H1 (cell line): ENCODE results near the gene ORC5. TPM values are rescaled to one million over a fixed set of nuclear protein-coding genes. Genes with fewer than 3 reads are reported as not detected.

Experiments used
- CTCF ChIA-PET: fragments of 300-600 bp; sonication (Branson Sonifier 250); formaldehyde crosslinking; loops from one replicate; lab custom pipeline; 2021; ENCODE audit not compliant: partially characterized antibody; lab: Charles Lee
- POLR2A ChIA-PET: fragments of 300-600 bp; sonication (Branson Sonifier 250); formaldehyde crosslinking; loops from one replicate; lab custom pipeline; 2021; ENCODE audit warnings: inconsistent platforms; ENCODE audit not compliant: partially characterized antibody; lab: Charles Lee
- DNase-seq, 2 experiments: peaks; one replicate each; pipeline versions ENCODE4 v3.0.0 to v3.0.0-alpha.2; 2010 to 2022; ENCODE audit warnings: low spot score in 2 of 2, low read depth in 1 of 2, mixed read lengths in 1 of 2
- FAIRE-seq: peaks from 2 replicates; lab custom pipeline; 2011; peaks lifted over from hg19 to GRCh38; lab: Jason Lieb, UNC
- H2AFZ ChIP-seq: 2 replicates; pipeline ENCODE4 v1.8.1; 2012; ENCODE audit warnings: low read length, inconsistent platforms
- H2AK5ac ChIP-seq: 2 replicates; pipeline ENCODE4 v1.6.1; 2013; ENCODE audit warnings: low read depth, low read length
- H2BK120ac ChIP-seq: replicated peaks from 2 replicates; pipeline ENCODE3; 2013; ENCODE audit warnings: low read depth, low read length, inconsistent platforms
- H2BK12ac ChIP-seq: 2 replicates; pipeline ENCODE4 v1.6.1; 2013; ENCODE audit warnings: low read depth, low read length
- H2BK15ac ChIP-seq: 2 replicates; pipeline ENCODE4 v1.6.1; 2013; ENCODE audit warnings: low read length
- H2BK20ac ChIP-seq: 2 replicates; pipeline ENCODE4 v1.6.1; 2013; ENCODE audit warnings: low read length
- H2BK5ac ChIP-seq: 2 replicates; pipeline ENCODE4 v1.6.1; 2013; ENCODE audit warnings: low read depth, low read length
- H3K14ac ChIP-seq: 2 replicates; pipeline ENCODE4 v1.6.1; 2013; ENCODE audit warnings: inconsistent platforms; ENCODE audit not compliant: insufficient read length
- H3K18ac ChIP-seq: 2 replicates; pipeline ENCODE4 v1.6.1; 2013; ENCODE audit warnings: low read length; ENCODE audit errors: extremely low read depth
- H3K23ac ChIP-seq: 2 replicates; pipeline ENCODE4 v1.6.1; 2013; ENCODE audit warnings: inconsistent platforms; ENCODE audit not compliant: insufficient read length
- H3K23me2 ChIP-seq: 2 replicates; pipeline ENCODE4 v1.6.1; 2013; ENCODE audit warnings: low read depth, low read length
- H3K27ac ChIP-seq: 2 replicates; pipeline ENCODE4 v1.6.1; 2011; ENCODE audit warnings: low read depth, low read length, inconsistent platforms
- H3K27me3 ChIP-seq, 4 experiments: replicated peaks in 1 of 4; 1 replicate in 1 of 4; 2 replicates in 3 of 4; pipeline versions ENCODE4 v1.6.1 to v1.8.1; 2011 to 2013; ENCODE audit warnings: low read length in 3 of 4, mild to moderate bottlenecking in 3 of 4, inconsistent platforms in 2 of 4, mixed read lengths in 2 of 4, moderate library complexity in 1 of 4; ENCODE audit not compliant: control insufficient read depth in 3 of 4, insufficient read depth in 3 of 4; ENCODE audit errors: extremely low read depth in 1 of 4
- H3K36me3 ChIP-seq, 4 experiments: 2 replicates each; pipeline versions ENCODE4 v1.6.1 to v1.8.1; 2011 to 2013; ENCODE audit warnings: mild to moderate bottlenecking in 4 of 4, low read length in 3 of 4, moderate library complexity in 2 of 4, control low read depth in 1 of 4, inconsistent platforms in 1 of 4; ENCODE audit not compliant: insufficient read depth in 4 of 4, control insufficient read depth in 2 of 4
- H3K4ac ChIP-seq: replicated peaks from 2 replicates; pipeline ENCODE3; 2013; ENCODE audit warnings: low read length, low read depth, mixed read lengths, inconsistent platforms; ENCODE audit not compliant: insufficient read length
- H3K4me1 ChIP-seq, 4 experiments: replicated peaks in 1 of 4; 1 replicate in 1 of 4; 2 replicates in 3 of 4; pipeline versions ENCODE4 v1.6.1 to v1.8.1; 2011 to 2013; ENCODE audit warnings: low read length in 3 of 4, inconsistent platforms in 2 of 4, mixed read lengths in 1 of 4; ENCODE audit not compliant: insufficient read depth in 4 of 4, control insufficient read depth in 3 of 4
- H3K4me2 ChIP-seq, 2 experiments: 2 replicates each; pipeline versions ENCODE4 v1.6.1 to v1.8.1; 2011 to 2013; ENCODE audit warnings: low read depth in 2 of 2, low read length in 2 of 2, control low read depth in 1 of 2, inconsistent platforms in 1 of 2, mild to moderate bottlenecking in 1 of 2; ENCODE audit not compliant: insufficient read depth in 1 of 2
- H3K4me3 ChIP-seq, 4 experiments: fragments of 200-600, 300-600 bp in 1 of 4; sonication (generic), shearing (Covaris generic), sonication (Bioruptor Twin) in 1 of 4; 2 replicates each; pipeline versions ENCODE4 v1.5.1 to v1.8.1; 2011 to 2016; ENCODE audit warnings: low read length in 4 of 4, low read depth in 3 of 4, control low read depth in 2 of 4, inconsistent platforms in 2 of 4, mild to moderate bottlenecking in 2 of 4, mixed read lengths in 1 of 4, moderate library complexity in 1 of 4; ENCODE audit not compliant: insufficient read depth in 2 of 4; ENCODE audit errors: extremely low read depth in 1 of 4
- H3K56ac ChIP-seq: replicated peaks from 2 replicates; pipeline ENCODE3; 2013; ENCODE audit warnings: low read depth, mild to moderate bottlenecking, mixed read lengths, low read length, inconsistent platforms; ENCODE audit not compliant: insufficient read length
- H3K79me1 ChIP-seq: 2 replicates; pipeline ENCODE4 v1.6.1; 2013; ENCODE audit warnings: low read depth, low read length, control low read depth
- H3K79me2 ChIP-seq, 2 experiments: 2 replicates each; pipeline versions ENCODE4 v1.6.1 to v1.8.1; 2012 to 2013; ENCODE audit warnings: low read length in 2 of 2, mild to moderate bottlenecking in 2 of 2, inconsistent platforms in 1 of 2; ENCODE audit not compliant: insufficient read depth in 2 of 2, control insufficient read depth in 1 of 2
- H3K9ac ChIP-seq, 4 experiments: replicated peaks in 1 of 4; 1 replicate in 1 of 4; 2 replicates in 3 of 4; pipeline versions ENCODE4 v1.6.1 to v1.8.1; 2011 to 2013; ENCODE audit warnings: low read depth in 3 of 4, low read length in 3 of 4, control low read depth in 2 of 4, mild to moderate bottlenecking in 2 of 4, moderate library complexity in 2 of 4, inconsistent platforms in 1 of 4; ENCODE audit errors: extremely low read depth in 1 of 4
- H3K9me3 ChIP-seq, 2 experiments: 2 replicates each; pipeline versions ENCODE4 v1.6.1 to v1.8.1; 2012 to 2013; ENCODE audit warnings: mild to moderate bottlenecking in 2 of 2, moderate library complexity in 2 of 2, control low read depth in 1 of 2, inconsistent platforms in 1 of 2, low read depth in 1 of 2, low read length in 1 of 2, mixed read lengths in 1 of 2; ENCODE audit not compliant: insufficient read depth in 2 of 2
- H4K20me1 ChIP-seq, 2 experiments: replicated peaks in 1 of 2; 2 replicates each; pipeline versions ENCODE3 to v1.8.1; 2011 to 2013; ENCODE audit warnings: inconsistent platforms in 2 of 2, low read length in 2 of 2, mild to moderate bottlenecking in 1 of 2; ENCODE audit not compliant: insufficient read depth in 2 of 2, control insufficient read depth in 1 of 2
- H4K5ac ChIP-seq: 2 replicates; pipeline ENCODE4 v1.6.1; 2013; ENCODE audit warnings: low read length, low read depth, mixed read lengths, inconsistent platforms; ENCODE audit not compliant: insufficient read length
- H4K8ac ChIP-seq: 2 replicates; pipeline ENCODE4 v1.8.0; 2013; ENCODE audit warnings: mild to moderate bottlenecking, moderate library complexity, low read length, inconsistent platforms; ENCODE audit not compliant: insufficient read depth; ENCODE audit errors: extremely low read depth
- H4K91ac ChIP-seq: replicated peaks from 2 replicates; pipeline ENCODE3; 2013; ENCODE audit warnings: low read length, mixed read lengths, inconsistent platforms; ENCODE audit not compliant: insufficient read length
- BACH1 ChIP-seq: IDR thresholded peaks from 2 replicates; pipeline ENCODE4 v1.6.1; 2012; ENCODE audit warnings: low read length, improper control_type of control experiment
- CEBPB ChIP-seq: IDR thresholded peaks from 2 replicates; pipeline ENCODE4 v1.6.1; 2012; ENCODE audit warnings: low read depth, low read length
- EZH2 ChIP-seq: fragments of 200-600 bp; sonication (generic); IDR thresholded peaks from 2 replicates; pipeline ENCODE4 v1.7.1; 2012; ENCODE audit warnings: low read depth, mild to moderate bottlenecking, moderate library complexity, low read length, inconsistent platforms; ENCODE audit not compliant: severe bottlenecking
- HDAC6 ChIP-seq: IDR thresholded peaks from one replicate; pipeline ENCODE4 v1.7.1; 2012; ENCODE audit warnings: low read depth, mild to moderate bottlenecking, inconsistent platforms, low read length, moderate library complexity
- JUND ChIP-seq: IDR thresholded peaks from 2 replicates; pipeline ENCODE4 v1.6.1; 2011; ENCODE audit warnings: mild to moderate bottlenecking, improper control_type of control experiment, low read length
- MAX ChIP-seq: IDR thresholded peaks from 2 replicates; pipeline ENCODE4 v1.6.1; 2012; ENCODE audit warnings: inconsistent platforms
- NANOG ChIP-seq: IDR thresholded peaks from 2 replicates; pipeline ENCODE4 v1.6.1; 2011; ENCODE audit warnings: low read length, low read depth, mild to moderate bottlenecking, inconsistent platforms; ENCODE audit not compliant: insufficient read depth, poor library complexity, severe bottlenecking
- RAD21 ChIP-seq, 2 experiments: IDR thresholded peaks in 1 of 2; conservative IDR thresholded peaks in 1 of 2; 2 replicates each; pipeline ENCODE4 v1.6.1; 2011; ENCODE audit warnings: low read depth in 2 of 2, low read length in 2 of 2, improper control_type of control experiment in 1 of 2, inconsistent platforms in 1 of 2, mild to moderate bottlenecking in 1 of 2, moderate library complexity in 1 of 2
- RBBP5 ChIP-seq: IDR thresholded peaks from 2 replicates; pipeline ENCODE4 v1.7.1; 2012; ENCODE audit warnings: low read depth, mild to moderate bottlenecking, inconsistent platforms, low read length, moderate library complexity, borderline replicate concordance
- RFX5 ChIP-seq: IDR thresholded peaks from 2 replicates; pipeline ENCODE4 v1.6.1; 2011; ENCODE audit warnings: low read depth, low read length, improper control_type of control experiment, borderline replicate concordance
- SIX5 ChIP-seq: IDR thresholded peaks from 2 replicates; pipeline ENCODE4 v1.6.1; 2011; ENCODE audit warnings: mild to moderate bottlenecking, low read depth, low read length
- SP2 ChIP-seq: IDR thresholded peaks from 2 replicates; pipeline ENCODE4 v1.6.1; 2012; ENCODE audit warnings: mild to moderate bottlenecking, low read length, inconsistent platforms
- WGBS, 2 experiments: shearing (Covaris generic) in 1 of 2; methylation state at CpG; one replicate each; pipeline versions ENCODE4 v1.1.6 to v1.1.7; 2013 to 2015; ENCODE audit warnings: low lambda C conversion rate in 2 of 2, mixed read lengths in 2 of 2, inconsistent platforms in 1 of 2, low coverage in 1 of 2, missing lambda C conversion rate in 1 of 2; ENCODE audit not compliant: insufficient replicate concordance in 2 of 2, insufficient coverage in 1 of 2, insufficient read length in 1 of 2; ENCODE audit errors: extremely low coverage in 1 of 2, missing lambda C conversion rate in 1 of 2; 5-methylcytosine and 5-hydroxymethylcytosine counted together
- polyA plus RNA-seq, 7 experiments: library from polyadenylated mRNA; depleted of rRNA in 3 of 7; stranded (reverse) in 5 of 7; unstranded in 2 of 7; fragments of >200 nt in 5 of 7; fragments of 200-250 nt in 2 of 7; gene quantifications; 1 replicate in 5 of 7; 2 replicates in 1 of 7; 4 replicates in 1 of 7; pipeline versions ENCODE4 v1.2.1 to v1.2.3, GENCODE V29; 2011 to 2013; ENCODE audit warnings: missing spikeins in 2 of 7, mixed read lengths in 2 of 7
- total RNA-seq: library from RNA; stranded (reverse); fragmentation: NEBNext Ultra II Directional; extraction: Animal tissue kit (Norgen Biotek cat#: 25700); gene quantifications from 2 replicates; pipeline ENCODE4 v1.2.1, GENCODE V29; 2021

The ORC5 gene
- total and polyA plus RNA-seq, 2 of the 8 experiments (the other 6 are each of a cell fraction or from before 2014, with no cell fraction given): 7.7 to 19.9 TPM

GRCh38 chr7:104135760-104136558 lies 71.9 kb downstream of the ORC5 start:
- Histone ChIP-seq H3K36me3 (peaks cover 0 to 14% (median 0%) of the 10 kb centered on the region in 4 experiments; a peak in 3 of 8 replicates), H3K4me2 (no peak overlapping the region), H3K79me1 (no peaks in the 10 kb centered on the region), H3K18ac (no peak overlapping the region), H3K4me3 (no peak overlapping the region), H2BK5ac (no peak overlapping the region), H3K14ac (no peak overlapping the region), H4K5ac (no peak overlapping the region), H2BK20ac (no peak overlapping the region), H4K91ac (no peak overlapping the region), H4K8ac (no peak overlapping the region), H3K79me2 (no peaks in the 10 kb centered on the region), H3K9me3 (no peaks in the 10 kb centered on the region), H2AFZ (no peak overlapping the region), H3K23ac (no peak overlapping the region), H3K4me1 (no peaks in the 10 kb centered on the region), H2BK15ac (no peak overlapping the region), H3K56ac (no peak overlapping the region), H4K20me1 (peaks cover 0 to 4% of the 10 kb centered on the region in 2 experiments), H3K27me3 (no peaks in the 10 kb centered on the region), H2AK5ac (no peak overlapping the region), H2BK120ac (no peak overlapping the region), H3K9ac (no peak overlapping the region), H3K23me2 (no peaks in the 10 kb centered on the region), H2BK12ac (no peak overlapping the region), H3K27ac (no peak overlapping the region), H3K4ac (no peak overlapping the region)
- CTCF ChIA-PET: interaction anchor here (1.5 kb wide), 1 partner anchor 144 kb away, joined by 3 read pairs; no protein-coding TSS in a partner anchor
- POLR2A ChIA-PET: no interaction called here
- WGBS, 2 experiments: 83% methylated on average over 4 of the region's 4 CpGs; no CpG with 5 or more reads in 1 of the 2 experiments
- FAIRE-seq (no peak), DNase-seq (no peak)
- TF ChIP-seq JUND (no peak), NANOG (no peak), BACH1 (no peak), EZH2 (no peak), RBBP5 (no peak), MAX (no peak), SIX5 (no peak), RFX5 (no peak), SP2 (no peak), RAD21 (IDR thresholded peaks at IDR 0.05 in 1 of 2, conservative IDR thresholded peaks at IDR 0.05 in 1 of 2; ENCODE audit: low read depth in 2 of 2, low read length in 2 of 2) (no peak), CEBPB (no peak), HDAC6 (no peak)
